Measurements from ENCODE around the gene BNIP3. TPM values are rescaled to one million over a fixed set of nuclear protein-coding genes. Genes with fewer than 3 reads are reported as not detected.

BNIP3 gene
- total and polyA plus RNA-seq, 2 of the 8 experiments (the other 6 are each of a cell fraction or from before 2014, with no cell fraction given): 25.8 to 58.9 TPM

GRCh38 chr10:131980761-131981428 is 828 bp downstream of the BNIP3 start:
- peak overlapping the region; percentile 56 to 71 (median 64) for H3K4me3 ChIP-seq (ENCODE audit: extremely low read depth in 1 of 4, insufficient read depth in 2 of 4, low read depth in 3 of 4, low read length in 4 of 4)
- peaks cover 8 to 29% (median 24%) of the 10 kb centered on the region in 4 experiments for H3K27me3 ChIP-seq (replicated peaks in 1 of 4; ENCODE audit: control insufficient read depth in 3 of 4, extremely low read depth in 1 of 4, insufficient read depth in 3 of 4, low read length in 3 of 4)
- no peak overlapping the region for H2BK120ac ChIP-seq (replicated peaks; ENCODE audit: low read depth, low read length)
- H2BK15ac ChIP-seq (ENCODE audit: low read length): no peak overlapping the region
- H3K4me2 ChIP-seq (ENCODE audit: insufficient read depth in 1 of 2, low read depth in 2 of 2, low read length in 2 of 2): peak overlapping the region; percentile 82 to 92
- peaks cover 12% of the 10 kb centered on the region for H3K23me2 ChIP-seq (ENCODE audit: low read depth, low read length)
- peak overlapping the region in 1 of 4 experiments; percentile 29; a peak in 2 of 7 replicates for H3K9ac ChIP-seq (replicated peaks in 1 of 4; ENCODE audit: extremely low read depth in 1 of 4, low read depth in 3 of 4, low read length in 3 of 4)
- H3K4me1 ChIP-seq (replicated peaks in 1 of 4; ENCODE audit: control insufficient read depth in 3 of 4, insufficient read depth in 4 of 4, low read length in 3 of 4): peaks cover 12 to 16% (median 13%) of the 10 kb centered on the region in 4 experiments
- H3K56ac ChIP-seq (replicated peaks; ENCODE audit: insufficient read length, low read depth, low read length): no peak overlapping the region
- H2BK12ac ChIP-seq (ENCODE audit: low read depth, low read length): no peak overlapping the region
- no peak overlapping the region for H3K18ac ChIP-seq (ENCODE audit: extremely low read depth, low read length)
- H2AK5ac ChIP-seq (ENCODE audit: low read depth, low read length): 0 out of 2 replicates have a peak overlapping the region, but pooled peaks have one; percentile 54
- no peak overlapping the region for H2BK20ac ChIP-seq (ENCODE audit: low read length)
- peaks cover 13% of the 10 kb centered on the region for H3K79me1 ChIP-seq (ENCODE audit: low read depth, low read length)
- ChIA-PET POLR2A (ENCODE audit: partially characterized antibody) (interaction anchor here (1.2 to 1.6 kb wide), 2 partner anchors 19 to 42 kb away, joined by 4 to 6 read pairs; no protein-coding TSS in a partner anchor), CTCF (ENCODE audit: partially characterized antibody) (interaction anchor here (0.6 to 1.6 kb wide), 7 partner anchors 18 to 162 kb away, joined by 3 to 9 read pairs (median 4); no protein-coding TSS in a partner anchor)
- H2BK5ac ChIP-seq (ENCODE audit: low read depth, low read length): no peak overlapping the region
- no peak overlapping the region for H4K5ac ChIP-seq (ENCODE audit: insufficient read length, low read depth, low read length)
- peaks cover 16 to 20% of the 10 kb centered on the region in 2 experiments for H4K20me1 ChIP-seq (replicated peaks in 1 of 2; ENCODE audit: control insufficient read depth in 1 of 2, insufficient read depth in 2 of 2, low read length in 2 of 2)
- DNase-seq (ENCODE audit: low read depth in 1 of 2, low spot score in 2 of 2) (peak in 1 of 2 experiments; percentile 66), FAIRE-seq (no peak)
- H3K23ac ChIP-seq (ENCODE audit: insufficient read length): no peak overlapping the region
- H3K36me3 ChIP-seq (ENCODE audit: control insufficient read depth in 2 of 4, insufficient read depth in 4 of 4, low read length in 3 of 4): peaks cover 0 to 3% (median 0%) of the 10 kb centered on the region in 4 experiments; a peak in 1 of 8 replicates
- no peak overlapping the region for H2AFZ ChIP-seq (ENCODE audit: low read length)
- H4K91ac ChIP-seq (replicated peaks; ENCODE audit: insufficient read length, low read length): no peak overlapping the region
- no peak overlapping the region for H3K14ac ChIP-seq (ENCODE audit: insufficient read length)
- H3K4ac ChIP-seq (replicated peaks; ENCODE audit: insufficient read length, low read depth, low read length): no peak overlapping the region
- H3K27ac ChIP-seq (ENCODE audit: low read depth, low read length): no peak overlapping the region
- no peak overlapping the region; the same call in 1 of the 2 replicates for H4K8ac ChIP-seq (ENCODE audit: extremely low read depth, insufficient read depth, low read length)
- 3% methylated on average over 31 of the region's 31 CpGs; no CpG with 5 or more reads in 1 of the 2 experiments for WGBS, 2 experiments (ENCODE audit: extremely low coverage in 1 of 2, insufficient coverage in 1 of 2, insufficient read length in 1 of 2, insufficient replicate concordance in 2 of 2, low coverage in 1 of 2, low lambda C conversion rate in 2 of 2, missing lambda C conversion rate in 1 of 2)
- H3K79me2 ChIP-seq (ENCODE audit: control insufficient read depth in 1 of 2, insufficient read depth in 2 of 2, low read length in 2 of 2): peaks cover 9 to 40% of the 10 kb centered on the region in 2 experiments; a peak in 3 of 4 replicates
- H3K9me3 ChIP-seq (ENCODE audit: insufficient read depth in 2 of 2, low read depth in 1 of 2, low read length in 1 of 2): peaks cover 0 to 2% of the 10 kb centered on the region in 2 experiments; a peak in 1 of 4 replicates
- TF ChIP-seq EGR1 (IDR thresholded peaks at IDR 0.05; ENCODE audit: borderline replicate concordance, low read depth, low read length): no peak
- TF ChIP-seq CREB1 (IDR thresholded peaks at IDR 0.05): no peak
- peak in 1 of 3 experiments; percentile 0; a peak in 1 of 4 replicates for TF ChIP-seq CTCF (IDR thresholded peaks at IDR 0.05; ENCODE audit: control extremely low read depth in 1 of 3, insufficient read depth in 1 of 3, low read depth in 1 of 3, low read length in 3 of 3)
- TF ChIP-seq SIN3A (conservative IDR thresholded peaks at IDR 0.05 in 1 of 2, IDR thresholded peaks at IDR 0.05 in 1 of 2; ENCODE audit: low read depth in 1 of 2, low read length in 2 of 2): no peak
- peak; percentile 11 for TF ChIP-seq KDM4A (IDR thresholded peaks at IDR 0.05; ENCODE audit: low read depth, low read length, severe bottlenecking)
- TF ChIP-seq TAF1 (IDR thresholded peaks at IDR 0.05; ENCODE audit: low read depth, low read length): 0 out of 2 replicates have a peak, but pooled peaks have one; percentile 11
- no peak for TF ChIP-seq RBBP5 (IDR thresholded peaks at IDR 0.05; ENCODE audit: borderline replicate concordance, low read depth, low read length)
- TF ChIP-seq JUN (IDR thresholded peaks at IDR 0.05; ENCODE audit: low read depth, low read length): no peak
